ENCODE data around the gene HLA-DPB1.

Gene HLA-DPB1

DNA sequence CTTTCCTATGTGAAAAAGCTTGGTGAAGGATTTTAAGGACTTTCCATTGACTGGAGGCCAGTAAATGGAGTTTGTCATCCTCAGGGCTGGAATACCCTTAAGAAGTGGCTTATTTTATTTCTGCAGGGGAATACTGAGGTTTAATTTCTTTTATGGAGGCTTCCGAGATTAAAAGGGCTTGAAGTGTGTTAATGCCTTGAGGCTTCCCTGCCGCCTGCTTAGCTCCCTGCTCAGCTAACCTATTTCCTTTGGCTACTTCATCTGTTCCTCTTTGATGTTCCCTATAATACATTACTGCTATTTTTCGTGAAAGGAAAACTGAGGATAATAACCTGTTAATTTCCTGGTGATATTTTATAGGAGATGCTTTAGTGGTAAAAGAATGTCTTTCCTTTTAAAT lies 44.2 kb downstream of the HLA-DPB1 start:
- peaks cover 8% of the 10 kb centered on the region for H3K36me3 Mint-ChIP-seq
- H3K9me3 Mint-ChIP-seq: peaks cover 7% of the 10 kb centered on the region
- DNase-seq (ENCODE audit: low spot score in 2 of 2) (no peak), ATAC-seq (ENCODE audit: low read depth) (no peak)
- H3K4me1 Mint-ChIP-seq: peaks cover 29% of the 10 kb centered on the region
- no peak overlapping the region for H3K27ac Mint-ChIP-seq
- peaks cover 12% of the 10 kb centered on the region for H3K27me3 Mint-ChIP-seq
- no peak overlapping the region for H3K4me3 Mint-ChIP-seq

- ATAC-seq (ENCODE audit: low read depth) (no peak), DNase-seq (ENCODE audit: low spot score in 2 of 2) (no peak)
- Mint-ChIP-seq H3K36me3 (peaks cover 8% of the 10 kb centered on the region), H3K27ac (no peak overlapping the region), H3K4me3 (no peak overlapping the region), H3K9me3 (peaks cover 7% of the 10 kb centered on the region), H3K4me1 (peaks cover 8% of the 10 kb centered on the region), H3K27me3 (peaks cover 1% of the 10 kb centered on the region)
These were observed 47.4 kb downstream of the HLA-DPB1 start for GRCh38 chr6:33123181-33123580.

DNA sequence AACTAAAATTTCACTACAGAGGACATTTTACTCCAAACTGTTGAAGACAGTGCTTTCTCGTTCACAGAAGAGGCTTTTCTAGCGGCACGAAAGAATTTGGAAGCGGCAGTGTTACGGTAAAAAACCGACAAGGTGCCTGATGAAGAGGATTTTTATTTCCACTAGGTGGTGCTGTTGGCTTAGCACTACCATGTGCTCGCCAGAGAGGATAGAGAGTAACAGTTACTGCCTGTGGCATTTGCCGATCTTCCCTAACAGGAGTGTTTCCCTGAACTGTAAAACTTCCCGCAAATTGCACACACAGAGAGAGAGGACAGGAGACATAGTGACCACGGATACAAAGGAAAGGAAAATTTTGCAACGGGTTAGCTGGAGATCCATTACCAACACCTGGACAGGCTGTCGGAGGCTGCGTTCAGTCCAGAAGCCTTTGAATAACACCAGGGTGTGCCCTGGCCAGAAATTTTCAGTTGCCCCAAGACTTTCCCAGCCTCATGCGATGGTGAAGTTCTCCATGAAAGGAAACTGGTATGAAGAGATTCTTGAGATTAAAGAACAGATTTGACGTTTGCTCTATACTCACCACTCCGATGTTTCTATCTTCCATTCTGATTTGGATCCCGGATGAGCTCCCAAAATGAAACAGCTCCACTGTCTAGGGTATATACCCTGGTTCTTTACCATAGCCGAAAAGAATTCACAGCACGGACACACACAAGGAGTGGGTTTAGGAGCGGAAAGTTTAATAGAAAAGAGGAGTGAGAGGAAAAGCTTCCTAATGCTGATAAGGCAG lies 48.1 kb downstream of the HLA-DPB1 start:
- no peak overlapping the region for H3K4me3 Mint-ChIP-seq
- peaks cover 6% of the 10 kb centered on the region for H3K4me1 Mint-ChIP-seq
- no peak overlapping the region for H3K27ac Mint-ChIP-seq
- H3K36me3 Mint-ChIP-seq: peaks cover 8% of the 10 kb centered on the region
- peaks cover 1% of the 10 kb centered on the region for H3K27me3 Mint-ChIP-seq
- no peak for DNase-seq (ENCODE audit: low spot score in 2 of 2)
- ATAC-seq (ENCODE audit: low read depth): no peak
- peaks cover 7% of the 10 kb centered on the region for H3K9me3 Mint-ChIP-seq

GRCh38 chr6:33124525-33124901 lies 48.7 kb downstream of the HLA-DPB1 start:
- Mint-ChIP-seq H3K4me1 (peaks cover 6% of the 10 kb centered on the region), H3K27me3 (peaks cover 1% of the 10 kb centered on the region), H3K36me3 (peaks cover 8% of the 10 kb centered on the region), H3K27ac (no peak overlapping the region), H3K4me3 (no peak overlapping the region), H3K9me3 (peaks cover 7% of the 10 kb centered on the region)
- ATAC-seq (ENCODE audit: low read depth) (no peak), DNase-seq (ENCODE audit: low spot score in 2 of 2) (no peak)

DNA sequence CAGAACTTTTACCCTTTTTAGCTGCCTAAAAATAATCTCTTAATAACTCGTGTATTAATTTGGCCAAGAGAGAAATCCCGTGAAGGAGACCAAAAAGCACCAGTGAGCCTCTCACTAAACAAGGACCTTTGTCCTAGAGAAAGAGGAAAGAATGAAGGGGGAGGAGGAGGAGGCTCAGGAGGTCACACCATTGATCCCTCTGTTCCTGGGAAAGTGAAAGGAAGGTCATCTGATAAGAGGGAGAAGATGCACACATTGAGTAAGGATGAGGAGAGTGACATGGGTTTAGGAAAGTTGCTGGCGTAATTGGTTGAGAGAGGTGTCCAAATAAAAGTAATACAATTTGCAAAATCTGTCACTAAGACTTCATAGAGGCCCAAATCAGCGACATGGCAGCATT lies 49.2 kb downstream of the HLA-DPB1 start:
- Mint-ChIP-seq H3K27me3 (peaks cover 1% of the 10 kb centered on the region), H3K36me3 (peaks cover 8% of the 10 kb centered on the region), H3K4me1 (peaks cover 6% of the 10 kb centered on the region), H3K27ac (no peak overlapping the region), H3K4me3 (no peak overlapping the region), H3K9me3 (peaks cover 7% of the 10 kb centered on the region)
- DNase-seq (ENCODE audit: low spot score in 2 of 2) (no peak), ATAC-seq (ENCODE audit: low read depth) (no peak)

DNA sequence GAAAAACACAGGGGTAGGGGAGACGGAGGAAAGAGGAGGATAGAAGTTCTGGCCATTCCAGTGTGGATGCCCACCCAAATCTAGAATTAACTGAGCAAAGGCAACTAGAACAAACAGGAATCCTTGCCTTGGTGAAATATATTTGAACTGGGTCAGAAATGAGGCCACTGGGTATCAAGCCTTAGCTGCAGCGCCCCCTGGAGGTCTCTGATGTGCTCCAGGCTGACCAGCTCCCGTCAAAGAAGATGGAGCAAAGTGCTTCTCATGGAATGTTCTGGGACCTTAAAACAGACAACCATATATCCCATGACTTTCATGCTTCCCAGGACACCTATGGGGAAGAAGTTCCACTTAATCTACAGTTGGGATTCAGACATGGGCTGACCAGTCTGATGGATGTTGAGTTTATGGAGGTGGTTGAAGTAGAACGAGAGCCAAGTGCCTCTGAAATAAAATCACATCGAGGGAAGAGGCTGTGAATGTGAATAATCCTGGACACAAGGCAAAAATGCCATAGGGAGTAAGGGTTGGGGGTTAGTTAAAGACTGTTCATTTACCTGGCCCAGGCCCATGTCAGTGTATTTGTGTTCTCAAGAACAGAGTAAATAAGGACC lies 50.4 kb downstream of the HLA-DPB1 start:
- H3K4me1 Mint-ChIP-seq: peaks cover 6% of the 10 kb centered on the region
- no peak overlapping the region for H3K27ac Mint-ChIP-seq
- ATAC-seq (ENCODE audit: low read depth): peak; percentile 80

GRCh38 chr6:33128318-33128717 lies 52.5 kb downstream of the HLA-DPB1 start:
- H3K27ac Mint-ChIP-seq: no peak overlapping the region
- no peak overlapping the region for H3K4me3 Mint-ChIP-seq
- no peak for ATAC-seq (ENCODE audit: low read depth)
- peaks cover 8% of the 10 kb centered on the region for H3K36me3 Mint-ChIP-seq
- peaks cover 4% of the 10 kb centered on the region for H3K27me3 Mint-ChIP-seq
- DNase-seq (ENCODE audit: low spot score in 2 of 2): no peak
- H3K4me1 Mint-ChIP-seq: peaks cover 6% of the 10 kb centered on the region
- H3K9me3 Mint-ChIP-seq: peaks cover 6% of the 10 kb centered on the region

More for the DNA sequence above, 50.4 kb downstream of the HLA-DPB1 start:
- Mint-ChIP-seq H3K36me3 (peaks cover 8% of the 10 kb centered on the region), H3K27me3 (peaks cover 4% of the 10 kb centered on the region), H3K9me3 (peaks cover 7% of the 10 kb centered on the region), H3K4me3 (no peak overlapping the region)
- DNase-seq (ENCODE audit: low spot score in 2 of 2): peak; percentile 57 to 68

DNA sequence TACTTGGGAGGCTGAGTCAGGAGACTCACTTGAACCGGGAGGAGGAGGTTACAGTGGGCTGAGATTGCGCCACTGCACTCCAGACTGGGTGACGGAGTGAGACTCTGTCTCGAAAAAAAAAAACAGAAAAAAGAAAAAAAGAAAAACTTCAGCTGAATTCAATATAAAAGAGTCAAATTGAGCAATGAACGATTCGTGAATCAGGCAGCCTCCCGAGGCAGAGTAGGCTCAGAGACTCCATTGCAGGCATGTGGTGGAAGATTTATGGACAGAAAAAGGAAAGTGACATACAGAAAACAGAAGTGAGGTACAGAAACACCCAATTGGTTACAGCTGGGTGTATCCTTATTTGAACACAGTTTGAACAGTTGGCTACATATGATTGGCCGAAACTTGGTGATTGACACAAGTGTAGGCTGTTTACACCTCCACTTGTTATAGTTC lies 56.3 kb downstream of the HLA-DPB1 start:
- no peak for ATAC-seq (ENCODE audit: low read depth)
- no peaks in the 10 kb centered on the region for H3K9me3 Mint-ChIP-seq
- no peaks in the 10 kb centered on the region for H3K4me1 Mint-ChIP-seq
- peaks cover 3% of the 10 kb centered on the region for H3K27me3 Mint-ChIP-seq
- H3K36me3 Mint-ChIP-seq: no peaks in the 10 kb centered on the region
- no peak overlapping the region for H3K4me3 Mint-ChIP-seq
- no peak overlapping the region for H3K27ac Mint-ChIP-seq
- no peak for DNase-seq (ENCODE audit: low spot score in 2 of 2)

DNA sequence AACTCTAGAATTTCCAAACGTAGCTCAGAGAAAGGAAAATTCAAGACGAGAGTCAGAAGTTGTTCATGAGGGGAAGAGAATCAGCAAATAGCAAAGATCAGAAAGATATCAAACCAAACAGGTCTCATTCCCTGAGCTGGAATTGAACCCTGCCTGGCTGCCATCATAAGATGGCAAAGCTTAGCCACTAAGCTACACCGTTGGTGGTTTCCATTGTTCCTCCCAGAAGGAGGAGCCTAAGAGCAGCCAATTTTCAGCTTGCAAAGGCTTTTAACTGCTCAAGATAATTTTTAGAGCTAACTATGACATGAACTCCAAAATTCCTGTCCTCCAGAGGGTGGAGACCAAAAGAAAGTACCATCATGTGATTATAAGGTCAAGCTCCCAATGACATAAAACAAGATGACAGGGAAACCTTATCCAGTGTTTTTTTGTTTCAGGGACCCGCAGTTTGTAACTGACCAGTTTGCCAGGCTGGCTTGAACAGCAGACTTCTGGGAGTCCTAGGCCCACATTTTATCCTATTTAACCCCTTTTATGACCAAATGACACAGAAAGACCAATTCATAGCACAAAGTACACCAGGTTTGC lies 60.6 kb downstream of the HLA-DPB1 start:
- Mint-ChIP-seq H3K4me3 (no peak overlapping the region), H3K27ac (no peak overlapping the region), H3K36me3 (no peaks in the 10 kb centered on the region), H3K27me3 (peaks cover 3% of the 10 kb centered on the region), H3K4me1 (peaks cover 3% of the 10 kb centered on the region), H3K9me3 (no peaks in the 10 kb centered on the region)
- DNase-seq (ENCODE audit: low spot score in 2 of 2) (no peak), ATAC-seq (ENCODE audit: low read depth) (no peak)
